ENCODE results near the gene SGIP1.

SGIP1 gene

DNA sequence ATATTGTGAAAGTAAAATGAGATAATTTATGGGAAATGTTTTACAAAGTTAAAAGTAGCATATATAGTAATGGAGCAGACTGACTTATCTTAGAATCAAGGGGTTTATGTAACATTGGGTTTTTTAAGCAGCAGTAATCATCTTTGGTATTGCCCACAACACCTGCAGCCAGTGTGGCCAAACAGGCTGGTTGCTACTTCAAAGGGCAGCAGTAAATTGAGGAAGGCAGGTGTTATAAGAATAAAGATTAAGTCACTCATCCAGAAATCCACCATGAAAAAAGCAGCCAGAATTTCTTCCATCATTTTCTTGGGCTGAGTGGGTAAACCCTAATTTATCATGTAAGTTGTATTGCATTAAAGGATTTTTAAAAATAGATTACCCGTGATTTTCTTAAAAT is 235.0 kb downstream of the SGIP1 start:
- TF ChIP-seq CTCF (IDR thresholded peaks at IDR 0.05; ENCODE audit: borderline replicate concordance, control extremely low read depth, extremely low read depth, insufficient read depth, missing control alignments), result no peak
- in situ Hi-C loops (cut with MboI; ENCODE audit: low sequenced_read_pairs, unreplicated experiment), result loop anchor here (25.0 kb wide), 1 partner anchor 718 kb away; no protein-coding TSS in a partner anchor
- no peak for DNase-seq (ENCODE audit: low spot score)

DNA sequence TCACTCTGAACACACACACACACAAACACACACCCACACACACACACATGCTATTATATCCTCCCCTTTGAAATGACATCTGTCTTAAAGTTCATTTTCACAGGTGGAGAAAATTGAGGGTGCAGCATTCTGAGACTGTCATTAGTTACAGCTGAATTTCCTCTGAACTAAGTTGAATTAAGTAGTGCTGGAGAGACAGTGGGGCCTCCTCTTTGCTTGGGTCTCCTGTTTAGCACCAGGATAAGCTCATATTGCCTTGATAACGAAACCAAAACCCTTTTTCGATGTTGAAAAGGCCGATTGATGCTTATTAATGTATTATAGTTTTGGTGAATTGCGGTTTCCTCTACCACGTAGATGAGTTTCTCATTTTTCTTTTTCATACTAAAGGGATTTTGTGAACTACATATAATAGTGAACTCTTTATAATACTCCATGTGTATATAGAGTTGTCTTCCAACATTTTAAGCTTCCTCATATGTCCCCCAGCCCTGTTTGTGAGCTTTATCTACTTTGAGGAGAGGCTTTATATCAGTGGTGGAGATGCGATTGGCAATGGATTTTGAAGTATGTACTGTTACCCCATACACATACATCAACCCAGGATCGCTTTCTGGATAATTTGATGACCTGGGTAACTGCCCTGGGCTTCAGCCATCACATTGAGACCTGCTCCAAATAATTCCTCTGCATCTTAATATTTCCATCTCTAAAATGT is 235.7 kb downstream of the SGIP1 start:
- no peak for DNase-seq (ENCODE audit: low spot score)
- in situ Hi-C loops (cut with MboI; ENCODE audit: low sequenced_read_pairs, unreplicated experiment), result loop anchor here (10.0 to 25.0 kb wide), 2 partner anchors 375 to 718 kb away; no protein-coding TSS in a partner anchor
- TF ChIP-seq CTCF (IDR thresholded peaks at IDR 0.05; ENCODE audit: borderline replicate concordance, control extremely low read depth, extremely low read depth, insufficient read depth, missing control alignments), result no peak

- TF ChIP-seq CTCF (IDR thresholded peaks at IDR 0.05; ENCODE audit: borderline replicate concordance, control extremely low read depth, extremely low read depth, insufficient read depth, missing control alignments), result no peak
- in situ Hi-C loops (cut with MboI; ENCODE audit: low sequenced_read_pairs, unreplicated experiment), result loop anchor here (10.0 to 25.0 kb wide), 2 partner anchors 375 to 717 kb away; no protein-coding TSS in a partner anchor
- no peak for DNase-seq (ENCODE audit: low spot score)
Observed at GRCh38 chr1:66770240-66770639, 236.3 kb downstream of the SGIP1 start.

GRCh38 chr1:66770694-66771093 is 236.7 kb downstream of the SGIP1 start:
- no peak for TF ChIP-seq CTCF (IDR thresholded peaks at IDR 0.05; ENCODE audit: borderline replicate concordance, control extremely low read depth, extremely low read depth, insufficient read depth, missing control alignments)
- in situ Hi-C loops (cut with MboI; ENCODE audit: low sequenced_read_pairs, unreplicated experiment), result loop anchor here (10.0 to 25.0 kb wide), 2 partner anchors 374 to 717 kb away; no protein-coding TSS in a partner anchor
- DNase-seq (ENCODE audit: low spot score), result no peak

- no peak for TF ChIP-seq CTCF (IDR thresholded peaks at IDR 0.05; ENCODE audit: borderline replicate concordance, control extremely low read depth, extremely low read depth, insufficient read depth, missing control alignments)
- no peak for DNase-seq (ENCODE audit: low spot score)
- in situ Hi-C loops (cut with MboI; ENCODE audit: low sequenced_read_pairs, unreplicated experiment), result loop anchor here (10.0 to 25.0 kb wide), 2 partner anchors 372 to 714 kb away; no protein-coding TSS in a partner anchor
Observed at GRCh38 chr1:66773227-66773626, 239.3 kb downstream of the SGIP1 start.

DNA sequence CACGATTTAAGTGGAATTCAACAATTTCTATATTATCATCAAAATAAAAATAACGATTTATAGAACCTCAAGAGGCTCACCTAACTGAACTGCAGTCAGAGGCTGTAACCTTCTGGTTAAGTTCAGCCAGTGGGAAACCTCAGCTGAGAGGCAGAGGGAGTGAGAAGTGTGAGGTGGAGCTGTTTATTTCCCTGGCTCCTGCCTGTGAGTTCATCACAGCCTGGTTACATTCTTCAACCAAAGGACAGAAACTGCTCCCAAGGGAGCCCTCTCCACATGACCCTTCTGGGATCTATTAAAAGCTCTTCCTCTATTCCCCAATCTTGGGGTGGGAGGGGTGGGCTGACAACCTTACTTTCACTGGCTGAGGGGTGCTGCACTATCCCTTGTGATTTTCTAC is 240.5 kb downstream of the SGIP1 start:
- no peak for TF ChIP-seq CTCF (IDR thresholded peaks at IDR 0.05; ENCODE audit: borderline replicate concordance, control extremely low read depth, extremely low read depth, insufficient read depth, missing control alignments)
- no peak for DNase-seq (ENCODE audit: low spot score)
- in situ Hi-C loops (cut with MboI; ENCODE audit: low sequenced_read_pairs, unreplicated experiment), result loop anchor here (10.0 to 25.0 kb wide), 2 partner anchors 370 to 713 kb away; no protein-coding TSS in a partner anchor

Measured in GM13976 (cell line).